ENCODE data around the gene CNIH2. TPM values are rescaled to one million over a fixed set of nuclear protein-coding genes. Genes with fewer than 3 reads are reported as not detected.
"Not testable (repeated sequence)": the region's sequence is repeated elsewhere in the genome, so short reads cannot be mapped to it uniquely, and the experiment has no call there.

The CNIH2 gene
- total RNA-seq, 1 donor from 2014 or later: 2.7 TPM

DNA sequence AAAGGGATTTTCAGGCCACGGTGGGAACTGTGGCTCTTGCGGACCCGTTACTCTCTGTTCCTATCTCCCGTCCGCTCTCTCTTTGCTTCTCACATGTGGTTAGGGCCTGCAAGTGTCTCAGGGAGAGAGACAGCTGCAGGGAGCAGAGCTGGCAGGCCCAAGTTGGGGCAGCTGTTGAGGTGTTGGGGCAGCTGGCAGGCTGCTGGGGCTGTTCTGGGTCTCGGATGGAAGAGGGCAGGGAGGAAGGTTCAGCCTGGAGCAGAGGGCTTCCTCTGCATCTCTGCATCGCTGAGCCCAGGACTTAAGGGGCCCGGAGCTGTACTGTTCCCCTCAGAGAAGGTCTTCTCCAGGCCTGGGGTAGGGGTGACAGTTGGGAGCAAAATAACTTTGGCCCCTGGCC is 2.6 kb upstream of the CNIH2 start:
- Mint-ChIP-seq H3K4me3 (no peak overlapping the region), H3K9me3 (no peaks in the 10 kb centered on the region)
- intact Hi-C loops (cut with micrococcal nuclease): no loop called here

DNA sequence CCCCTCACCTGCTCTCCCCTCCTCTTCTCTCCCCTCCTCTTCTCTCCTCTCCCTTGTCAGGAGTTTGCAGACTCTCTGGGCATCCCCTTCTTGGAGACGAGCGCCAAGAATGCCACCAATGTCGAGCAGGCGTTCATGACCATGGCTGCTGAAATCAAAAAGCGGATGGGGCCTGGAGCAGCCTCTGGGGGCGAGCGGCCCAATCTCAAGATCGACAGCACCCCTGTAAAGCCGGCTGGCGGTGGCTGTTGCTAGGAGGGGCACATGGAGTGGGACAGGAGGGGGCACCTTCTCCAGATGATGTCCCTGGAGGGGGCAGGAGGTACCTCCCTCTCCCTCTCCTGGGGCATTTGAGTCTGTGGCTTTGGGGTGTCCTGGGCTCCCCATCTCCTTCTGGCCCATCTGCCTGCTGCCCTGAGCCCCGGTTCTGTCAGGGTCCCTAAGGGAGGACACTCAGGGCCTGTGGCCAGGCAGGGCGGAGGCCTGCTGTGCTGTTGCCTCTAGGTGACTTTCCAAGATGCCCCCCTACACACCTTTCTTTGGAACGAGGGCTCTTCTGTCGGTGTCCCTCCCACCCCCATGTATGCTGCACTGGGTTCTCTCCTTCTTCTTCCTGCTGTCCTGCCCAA is 1.9 kb upstream of the CNIH2 start:
- H3K36me3 Mint-ChIP-seq (ENCODE audit: low read depth): peaks cover 41% of the 10 kb centered on the region

More for the DNA sequence above, 2.6 kb upstream of the CNIH2 start:
- peaks cover 17% of the 10 kb centered on the region for H3K4me1 Mint-ChIP-seq
- H3K27me3 Mint-ChIP-seq: peaks cover 7% of the 10 kb centered on the region
- no peak overlapping the region for H3K27ac Mint-ChIP-seq
- peaks cover 46% of the 10 kb centered on the region for H3K36me3 Mint-ChIP-seq (ENCODE audit: low read depth)
- DNase-seq: no peak

DNA sequence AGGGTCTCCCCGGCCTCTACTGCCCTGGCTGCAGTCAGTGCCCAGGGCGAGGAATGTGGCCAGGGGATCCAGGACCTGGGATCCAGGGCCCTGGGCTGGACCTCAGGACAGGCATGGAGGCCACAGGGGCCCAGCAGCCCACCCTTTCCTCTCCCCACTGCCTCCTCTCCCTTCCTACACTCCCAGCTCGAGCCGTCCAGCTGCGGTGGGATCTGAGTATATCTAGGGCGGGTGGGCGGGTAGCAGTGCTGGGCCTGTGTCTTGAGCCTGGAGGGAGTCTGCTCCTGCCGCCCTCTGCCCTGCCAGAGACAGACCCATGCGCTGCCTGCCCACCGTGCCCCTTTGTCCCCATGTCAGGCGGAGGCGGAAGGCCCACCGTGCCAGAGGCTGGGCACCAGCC is 1.4 kb upstream of the CNIH2 start:
- H3K9me3 Mint-ChIP-seq; intact Hi-C loops (cut with micrococcal nuclease); H3K27me3 Mint-ChIP-seq; H3K4me3 Mint-ChIP-seq; DNase-seq; H3K27ac Mint-ChIP-seq: not testable (repeated sequence)
- Mint-ChIP-seq H3K36me3 (ENCODE audit: low read depth) (peaks cover 39% of the 10 kb centered on the region), H3K4me1 (peaks cover 14% of the 10 kb centered on the region)

More for the DNA sequence above, 1.9 kb upstream of the CNIH2 start:
- Mint-ChIP-seq H3K27me3 (peaks cover 7% of the 10 kb centered on the region), H3K27ac (no peak overlapping the region), H3K4me1 (peaks cover 13% of the 10 kb centered on the region), H3K9me3 (no peaks in the 10 kb centered on the region), H3K4me3 (no peak overlapping the region)
- intact Hi-C loops (cut with micrococcal nuclease): no loop called here
- no peak for DNase-seq

DNA sequence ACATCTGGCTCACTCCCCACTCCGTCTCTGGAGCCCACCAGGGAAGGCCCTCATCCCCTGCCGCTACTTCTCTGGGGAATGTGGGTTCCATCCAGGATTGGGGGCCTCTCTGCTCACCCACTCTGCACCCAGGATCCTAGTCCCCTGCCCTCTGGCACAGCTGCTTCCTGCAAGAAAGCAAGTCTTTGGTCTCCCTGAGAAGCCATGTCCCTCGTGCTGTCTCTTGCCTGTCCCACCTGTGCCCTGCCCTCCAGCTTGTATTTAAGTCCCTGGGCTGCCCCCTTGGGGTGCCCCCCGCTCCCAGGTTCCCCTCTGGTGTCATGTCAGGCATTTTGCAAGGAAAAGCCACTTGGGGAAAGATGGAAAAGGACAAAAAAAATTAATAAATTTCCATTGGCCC is 911 bp upstream of the CNIH2 start:
- DNase-seq; intact Hi-C loops (cut with micrococcal nuclease); H3K27ac Mint-ChIP-seq; H3K27me3 Mint-ChIP-seq; H3K9me3 Mint-ChIP-seq: not testable (repeated sequence)
- Mint-ChIP-seq H3K4me1 (peaks cover 17% of the 10 kb centered on the region), H3K36me3 (ENCODE audit: low read depth) (peaks cover 37% of the 10 kb centered on the region), H3K4me3 (peak overlapping the region; percentile 32)

DNA sequence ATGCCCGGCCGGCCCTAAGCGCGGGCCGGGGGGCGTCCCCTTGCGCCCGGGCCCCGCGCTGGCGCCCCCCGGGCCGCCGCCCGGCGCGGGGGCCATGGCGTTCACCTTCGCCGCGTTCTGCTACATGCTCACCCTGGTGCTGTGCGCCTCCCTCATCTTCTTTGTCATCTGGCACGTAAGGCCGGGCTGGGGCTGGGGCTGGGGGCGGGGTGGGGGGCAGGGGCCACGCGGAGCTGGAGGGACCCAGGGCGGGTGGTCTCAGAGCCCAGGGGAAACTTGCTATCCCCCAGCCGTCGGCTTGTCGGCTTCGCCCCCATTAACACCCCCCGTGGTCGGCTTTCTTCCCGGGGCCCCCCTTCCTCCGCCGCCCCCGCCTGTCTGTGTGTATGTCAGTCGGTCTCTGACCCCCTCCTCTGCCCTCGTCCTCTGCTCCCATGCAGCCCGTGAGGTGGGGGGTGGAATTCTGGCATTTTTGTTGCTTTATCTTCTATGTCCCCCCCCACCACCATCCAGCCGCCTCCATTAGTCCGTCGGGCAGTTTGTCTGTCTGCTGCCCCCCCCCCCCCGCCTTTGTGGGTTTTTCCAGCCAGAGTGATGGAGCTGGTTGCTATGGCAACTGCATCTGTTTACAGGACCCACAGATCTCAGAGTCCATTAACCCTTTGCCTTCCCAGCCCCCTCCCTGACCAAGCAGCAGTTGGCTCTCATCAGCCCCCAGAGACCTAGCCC is 552 bp downstream of the CNIH2 start:
- DNase-seq: no peak
- Mint-ChIP-seq H3K4me1 (peaks cover 25% of the 10 kb centered on the region), H3K9me3 (no peaks in the 10 kb centered on the region), H3K27ac (no peak overlapping the region), H3K36me3 (ENCODE audit: low read depth) (peaks cover 25% of the 10 kb centered on the region), H3K27me3 (peaks cover 7% of the 10 kb centered on the region), H3K4me3 (peak overlapping the region; percentile 76)
- intact Hi-C loops (cut with micrococcal nuclease): no loop called here

DNA sequence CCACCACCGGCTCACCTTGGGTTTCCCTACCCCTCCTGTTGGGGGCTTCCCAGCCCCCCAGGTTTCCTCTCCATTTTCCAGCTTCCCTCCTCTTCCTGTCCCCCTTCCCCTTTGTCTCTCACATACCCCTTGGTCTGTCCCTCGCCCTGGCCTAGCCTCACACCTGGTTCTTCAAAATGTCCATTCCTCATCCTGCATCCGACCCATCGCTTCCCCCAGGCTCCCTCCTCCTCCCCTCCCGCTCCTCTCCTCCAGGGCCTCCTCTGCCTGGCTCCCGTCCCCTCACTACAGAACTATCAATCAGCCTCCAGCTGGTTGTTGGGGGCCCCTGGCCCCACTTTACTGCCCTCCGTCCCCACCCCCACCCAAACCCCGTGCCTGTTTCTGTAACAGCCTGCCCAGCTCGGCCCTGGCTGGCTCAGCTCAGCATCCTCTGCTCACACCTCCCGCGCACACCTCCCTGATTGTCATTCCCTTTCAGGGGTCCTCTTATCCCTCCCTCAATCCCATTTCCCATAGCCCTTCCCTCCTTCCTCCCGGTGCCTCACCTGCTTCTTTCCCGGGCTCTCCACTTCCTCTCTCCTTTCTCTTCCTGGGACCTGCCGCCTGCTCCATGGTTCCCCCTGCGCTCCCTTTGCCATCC is 1.2 kb downstream of the CNIH2 start:
- intact Hi-C loops (cut with micrococcal nuclease): no loop called here
- DNase-seq: no peak
- Mint-ChIP-seq H3K4me3 (peak overlapping the region; percentile 76), H3K4me1 (peaks cover 25% of the 10 kb centered on the region), H3K27ac (peak overlapping the region; percentile 53), H3K9me3 (no peaks in the 10 kb centered on the region), H3K36me3 (ENCODE audit: low read depth) (peaks cover 20% of the 10 kb centered on the region), H3K27me3 (peaks cover 7% of the 10 kb centered on the region)

DNA sequence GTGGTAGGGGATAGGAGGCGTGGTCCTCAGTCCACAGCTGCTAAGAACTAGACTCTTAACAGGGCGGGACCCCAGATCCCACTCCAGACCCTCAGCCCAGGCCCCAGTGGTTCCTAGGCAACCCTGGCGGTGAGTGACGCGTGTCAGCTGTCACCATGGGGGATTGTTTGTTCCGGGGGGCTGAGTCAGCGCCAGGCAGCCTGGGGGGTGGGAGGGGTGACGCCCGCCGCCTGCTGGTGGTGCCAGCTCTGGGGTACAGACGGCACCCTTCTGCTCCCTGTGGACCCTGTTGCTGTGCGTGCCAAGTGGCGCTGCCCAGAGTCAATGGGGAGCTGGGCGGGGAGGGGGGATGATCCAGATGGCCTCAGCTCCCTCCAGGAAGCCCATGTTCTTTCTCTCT is 2.5 kb downstream of the CNIH2 start:
- Mint-ChIP-seq H3K27me3 (peaks cover 7% of the 10 kb centered on the region), H3K9me3 (no peaks in the 10 kb centered on the region), H3K36me3 (ENCODE audit: low read depth) (peaks cover 12% of the 10 kb centered on the region), H3K4me1 (peaks cover 25% of the 10 kb centered on the region), H3K4me3 (no peak overlapping the region), H3K27ac (no peak overlapping the region)
- no peak for DNase-seq
- intact Hi-C loops (cut with micrococcal nuclease): no loop called here

DNA sequence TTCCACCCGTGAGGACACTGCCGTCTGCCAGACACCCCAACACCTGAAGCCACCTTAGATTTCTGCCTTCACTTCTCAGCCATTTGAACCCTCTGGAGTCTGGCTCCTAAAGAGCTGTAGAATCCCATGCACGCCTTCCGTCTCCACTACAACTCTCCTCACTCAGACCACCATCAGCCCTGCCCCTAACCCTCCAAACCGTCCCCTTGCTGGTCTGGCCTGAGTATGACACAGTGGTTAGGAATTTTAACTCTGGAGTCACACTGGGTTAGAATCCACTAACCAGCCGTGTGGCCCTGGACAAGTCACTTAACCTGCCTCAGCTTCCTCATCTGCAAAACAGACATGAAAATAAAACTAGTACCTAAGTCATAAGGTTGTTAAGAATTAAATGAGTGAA is 3.0 kb downstream of the CNIH2 start:
- Mint-ChIP-seq H3K9me3 (no peaks in the 10 kb centered on the region), H3K4me3 (no peak overlapping the region), H3K27ac (no peak overlapping the region), H3K4me1 (peaks cover 23% of the 10 kb centered on the region), H3K36me3 (ENCODE audit: low read depth) (peaks cover 8% of the 10 kb centered on the region), H3K27me3 (peaks cover 7% of the 10 kb centered on the region)
- no peak for DNase-seq
- intact Hi-C loops (cut with micrococcal nuclease): no loop called here

DNA sequence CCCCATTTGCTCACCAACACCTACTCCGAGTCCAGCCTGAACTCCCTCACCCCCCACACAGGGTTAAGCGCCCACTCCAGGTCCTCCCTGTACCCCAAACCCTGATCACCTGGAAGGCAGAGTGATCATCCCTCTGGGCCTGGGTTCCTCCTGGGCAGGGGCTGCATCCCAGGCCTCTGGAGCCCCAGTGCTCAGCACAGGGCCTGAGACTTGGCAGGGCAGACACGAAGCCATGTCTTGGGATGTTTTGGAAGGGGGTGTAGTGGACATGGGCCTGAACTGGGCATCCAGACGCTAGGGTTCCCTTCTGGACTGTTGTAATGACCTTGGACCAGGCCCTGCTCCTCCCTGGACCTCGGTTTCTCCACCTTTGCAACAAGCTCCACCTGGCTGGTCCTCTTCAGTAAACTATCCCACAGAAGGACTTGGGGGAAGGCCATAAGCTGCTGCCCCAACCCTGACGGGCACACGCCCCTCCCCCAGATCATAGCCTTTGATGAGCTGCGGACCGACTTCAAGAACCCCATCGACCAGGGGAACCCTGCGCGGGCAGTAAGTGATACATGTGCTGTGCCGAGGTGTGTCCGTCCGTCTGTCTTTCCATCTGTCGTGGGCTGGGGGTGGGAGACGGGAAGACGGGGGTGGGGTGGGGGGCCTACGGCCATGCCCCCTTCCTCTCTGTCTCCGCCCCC is 3.9 kb downstream of the CNIH2 start:
- peaks cover 26% of the 10 kb centered on the region for H3K4me1 Mint-ChIP-seq

DNA sequence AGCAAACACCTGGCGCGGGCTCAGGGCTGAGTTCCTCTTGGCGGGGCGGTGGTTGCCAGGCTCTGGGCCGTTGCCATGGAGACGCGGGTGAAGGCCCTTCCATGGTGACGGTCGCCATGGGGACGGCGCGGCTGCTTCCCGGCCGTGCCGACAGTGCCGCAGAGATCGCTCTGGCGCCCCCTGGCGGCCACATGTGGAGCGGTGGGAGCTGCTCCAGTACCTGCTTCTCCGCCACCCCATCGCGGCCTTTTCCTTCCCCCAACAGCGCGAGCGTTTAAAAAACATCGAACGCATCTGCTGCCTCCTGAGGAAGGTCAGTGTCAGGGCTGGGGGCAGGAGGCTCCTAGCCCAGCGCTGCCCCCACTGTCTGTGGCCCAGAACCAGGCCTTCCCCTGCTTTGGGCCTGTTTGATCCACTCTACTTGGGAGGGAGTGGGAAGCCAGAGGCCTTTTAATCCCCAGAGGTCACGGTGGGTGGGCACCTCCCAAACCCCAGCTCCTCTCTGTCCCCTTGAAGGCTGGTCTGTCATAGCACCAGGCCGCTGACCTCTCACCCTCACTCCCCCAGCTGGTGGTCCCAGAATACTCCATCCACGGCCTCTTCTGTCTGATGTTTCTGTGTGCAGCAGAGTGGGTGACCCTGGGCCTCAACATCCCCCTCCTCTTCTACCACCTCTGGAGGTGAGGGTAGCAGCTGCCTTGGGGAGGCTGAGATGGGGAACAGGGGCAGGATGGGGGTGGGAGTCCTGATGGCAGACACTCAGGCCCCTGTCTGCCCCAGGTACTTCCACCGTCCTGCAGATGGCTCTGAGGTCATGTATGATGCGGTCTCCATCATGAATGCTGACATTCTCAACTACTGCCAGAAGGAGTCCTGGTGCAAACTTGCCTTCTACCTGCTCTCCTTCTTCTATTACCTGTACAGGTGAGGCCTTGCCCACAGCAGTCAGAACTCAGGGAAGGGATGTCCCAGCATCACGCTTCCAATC is 4.8 kb downstream of the CNIH2 start:
- Mint-ChIP-seq H3K4me1 (peaks cover 27% of the 10 kb centered on the region), H3K36me3 (ENCODE audit: low read depth) (peaks cover 2% of the 10 kb centered on the region), H3K27ac (peak overlapping the region; percentile 53), H3K9me3 (no peaks in the 10 kb centered on the region), H3K27me3 (peaks cover 7% of the 10 kb centered on the region), H3K4me3 (no peak overlapping the region)
- peak; percentile 100 for DNase-seq
- intact Hi-C loops (cut with micrococcal nuclease): loop anchor here (1.0 kb wide), 2 partner anchors 15 to 60 kb away; no protein-coding TSS in a partner anchor

More for the DNA sequence above, 3.9 kb downstream of the CNIH2 start:
- Mint-ChIP-seq H3K36me3 (ENCODE audit: low read depth) (peaks cover 3% of the 10 kb centered on the region), H3K4me3 (no peak overlapping the region), H3K9me3 (no peaks in the 10 kb centered on the region), H3K27ac (peak overlapping the region; percentile 53), H3K27me3 (peaks cover 7% of the 10 kb centered on the region)
- DNase-seq: no peak
- intact Hi-C loops (cut with micrococcal nuclease): loop anchor here (1.0 kb wide), 2 partner anchors 15 to 60 kb away; no protein-coding TSS in a partner anchor

DNA sequence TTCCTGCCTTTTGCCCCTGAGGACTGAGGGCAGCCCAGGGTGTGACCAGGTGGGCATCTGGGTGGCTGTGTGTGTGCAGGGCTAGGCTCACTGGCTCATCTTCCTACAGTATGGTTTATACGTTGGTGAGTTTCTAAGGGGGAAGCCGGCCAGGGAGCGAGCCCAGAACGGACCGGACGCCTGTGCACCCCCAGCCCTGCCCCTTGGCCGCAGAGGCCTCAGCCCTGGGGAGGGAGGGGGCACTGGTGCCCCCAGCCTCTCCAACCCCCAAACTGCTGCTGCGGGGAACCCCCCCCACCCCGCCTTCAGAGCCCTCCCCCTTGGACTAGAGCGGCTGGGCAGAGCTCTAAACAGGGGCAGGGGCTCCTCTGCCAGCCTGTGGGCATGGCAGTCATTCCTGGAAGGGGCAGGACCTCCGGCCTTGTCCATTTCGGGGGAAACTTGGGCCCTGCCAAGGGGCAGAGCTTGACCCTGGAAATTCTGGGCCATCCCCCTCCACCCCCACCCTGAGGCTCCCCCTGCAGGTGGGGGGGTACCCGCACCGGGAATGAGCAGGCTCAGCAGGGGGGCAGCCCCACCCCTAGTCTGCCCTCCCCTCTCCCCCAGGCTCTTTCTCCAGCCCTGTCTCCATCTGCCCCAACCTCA is 5.6 kb downstream of the CNIH2 start:
- H3K27ac Mint-ChIP-seq: peak overlapping the region; percentile 53
- H3K9me3 Mint-ChIP-seq: no peaks in the 10 kb centered on the region
- H3K27me3 Mint-ChIP-seq: peaks cover 7% of the 10 kb centered on the region
- intact Hi-C loops (cut with micrococcal nuclease): no loop called here
- H3K4me1 Mint-ChIP-seq: peaks cover 30% of the 10 kb centered on the region
- DNase-seq: no peak
- H3K4me3 Mint-ChIP-seq: no peak overlapping the region
- H3K36me3 Mint-ChIP-seq (ENCODE audit: low read depth): peaks cover 2% of the 10 kb centered on the region

DNA sequence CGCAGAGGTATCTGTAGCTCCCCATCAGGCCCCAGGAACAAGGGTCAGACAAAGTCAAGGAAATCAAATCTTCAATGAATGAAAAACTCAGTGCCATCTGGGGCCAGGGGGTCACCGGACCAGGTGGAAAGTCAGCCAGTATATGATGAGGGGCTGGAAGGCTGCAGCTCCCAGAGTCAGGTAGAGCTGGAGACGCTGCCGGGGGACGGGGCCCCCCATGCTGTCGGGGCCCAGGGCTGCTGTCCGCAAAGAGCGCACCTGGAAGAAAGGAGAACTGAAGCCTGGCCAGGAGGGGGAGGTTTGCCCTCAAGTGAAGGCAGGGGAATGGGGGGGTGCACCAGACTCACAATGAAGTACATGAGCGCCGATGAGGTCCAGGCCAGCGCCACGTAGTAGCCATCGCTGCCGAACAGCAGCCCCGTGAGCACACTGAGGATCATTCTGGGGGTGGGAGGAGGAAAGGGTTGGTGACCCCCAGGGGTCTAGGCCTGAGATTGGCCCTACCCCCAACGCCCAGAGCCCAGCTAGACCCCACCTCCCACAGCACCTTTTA is 6.6 kb downstream of the CNIH2 start:
- intact Hi-C loops (cut with micrococcal nuclease): no loop called here
- DNase-seq: no peak
- peaks cover 4% of the 10 kb centered on the region for H3K36me3 Mint-ChIP-seq (ENCODE audit: low read depth)
- H3K9me3 Mint-ChIP-seq: no peaks in the 10 kb centered on the region
- H3K4me1 Mint-ChIP-seq: peaks cover 28% of the 10 kb centered on the region
- H3K27ac Mint-ChIP-seq: no peak overlapping the region
- no peak overlapping the region for H3K4me3 Mint-ChIP-seq
- H3K27me3 Mint-ChIP-seq: peaks cover 4% of the 10 kb centered on the region

Data from activated CD4-positive, alpha-beta T cell treated with anti-CD3 and anti-CD28 coated beads, Interleukin-2, amount 10 ng/mL, durations not matched to agents 24 days and 14 days (primary cell).